NCI-H187 (cell line): ENCODE data around the gene CACNG4.

Experiments used
- DNase-seq, 2 experiments: peaks; one replicate each; lab custom pipeline; 2025; lab: John Stamatoyannopoulos, UW

Gene CACNG4

DNA sequence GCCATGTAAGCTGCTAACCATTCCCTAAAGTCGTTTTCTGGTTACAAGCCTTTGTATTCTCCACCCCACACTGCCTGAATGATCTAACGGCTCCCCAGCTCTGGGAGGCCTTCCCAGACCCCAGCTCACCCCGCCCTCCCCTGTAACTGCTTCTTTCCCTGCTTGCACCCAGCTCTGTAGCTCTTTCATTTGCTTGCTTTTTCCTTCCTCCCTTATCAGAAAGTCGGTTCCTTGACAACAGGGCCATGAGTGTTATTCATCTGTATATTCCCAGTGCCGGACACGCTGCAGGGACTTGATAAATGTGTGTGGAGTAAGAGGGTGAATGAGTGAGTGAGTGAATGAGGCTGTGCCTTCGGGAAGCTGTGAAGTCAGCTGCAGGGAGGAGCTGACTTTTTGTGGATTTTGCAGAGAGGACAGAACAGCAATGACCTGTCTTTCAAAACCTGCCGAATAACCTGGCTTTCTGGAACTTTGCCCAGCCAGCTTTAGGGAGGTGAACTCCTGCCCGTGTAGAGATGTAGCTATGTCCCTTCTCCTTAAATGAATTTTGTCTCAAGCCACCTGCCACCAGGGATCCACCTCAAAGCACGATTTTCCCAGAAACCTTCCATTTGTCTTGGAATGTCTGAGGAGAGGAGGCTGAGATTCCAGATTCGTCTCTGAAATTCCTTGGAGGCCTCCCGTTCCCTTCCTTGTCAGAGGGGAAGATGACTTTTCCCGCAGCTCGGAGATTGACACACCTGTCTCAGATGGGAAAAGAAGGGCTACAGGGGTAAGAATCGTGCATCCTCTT lies 20.0 kb upstream of the CACNG4 start:
- DNase-seq, result no peak

GRCh38 chr17:66945147-66945835 lies 19.2 kb upstream of the CACNG4 start:
- no peak for DNase-seq

GRCh38 chr17:66946251-66946650 lies 18.3 kb upstream of the CACNG4 start:
- DNase-seq, result no peak

- DNase-seq, result no peak
Measured at GRCh38 chr17:66947311-66947710, 17.2 kb upstream of the CACNG4 start.

GRCh38 chr17:66948061-66948750 lies 16.3 kb upstream of the CACNG4 start:
- DNase-seq, result no peak

- DNase-seq, result no peak
Measured at GRCh38 chr17:66949501-66949900, 15.0 kb upstream of the CACNG4 start.

- DNase-seq, result no peak
Measured at GRCh38 chr17:66950325-66950724, 14.2 kb upstream of the CACNG4 start.

- no peak for DNase-seq
Measured at GRCh38 chr17:66950886-66951604, 13.5 kb upstream of the CACNG4 start.

- DNase-seq, result no peak
Measured at GRCh38 chr17:66951605-66951953, 12.9 kb upstream of the CACNG4 start.

DNA sequence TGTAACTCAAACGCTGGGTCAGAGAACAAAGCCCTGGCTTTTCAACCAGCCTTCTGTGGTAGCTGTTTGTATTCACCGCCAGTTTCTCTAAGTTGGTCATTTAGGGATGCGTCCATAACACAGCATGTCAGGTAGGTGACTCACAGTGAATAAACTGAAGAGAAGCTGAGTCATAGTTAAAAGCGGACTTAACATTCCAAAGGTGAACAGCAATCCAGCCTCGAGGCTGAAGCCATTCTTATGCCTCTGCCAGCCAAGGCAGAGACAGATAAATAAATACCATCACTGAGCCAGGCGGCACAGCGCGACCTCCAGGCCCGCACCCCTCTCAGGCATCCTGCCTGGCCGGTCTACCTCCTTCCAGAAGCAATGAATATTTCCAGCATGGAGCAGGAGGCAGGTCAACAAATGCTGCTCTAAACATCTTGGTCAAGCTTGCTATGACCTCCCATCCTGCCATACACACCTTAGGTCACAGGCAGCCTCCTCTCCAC lies 12.4 kb upstream of the CACNG4 start:
- no peak for DNase-seq

DNA sequence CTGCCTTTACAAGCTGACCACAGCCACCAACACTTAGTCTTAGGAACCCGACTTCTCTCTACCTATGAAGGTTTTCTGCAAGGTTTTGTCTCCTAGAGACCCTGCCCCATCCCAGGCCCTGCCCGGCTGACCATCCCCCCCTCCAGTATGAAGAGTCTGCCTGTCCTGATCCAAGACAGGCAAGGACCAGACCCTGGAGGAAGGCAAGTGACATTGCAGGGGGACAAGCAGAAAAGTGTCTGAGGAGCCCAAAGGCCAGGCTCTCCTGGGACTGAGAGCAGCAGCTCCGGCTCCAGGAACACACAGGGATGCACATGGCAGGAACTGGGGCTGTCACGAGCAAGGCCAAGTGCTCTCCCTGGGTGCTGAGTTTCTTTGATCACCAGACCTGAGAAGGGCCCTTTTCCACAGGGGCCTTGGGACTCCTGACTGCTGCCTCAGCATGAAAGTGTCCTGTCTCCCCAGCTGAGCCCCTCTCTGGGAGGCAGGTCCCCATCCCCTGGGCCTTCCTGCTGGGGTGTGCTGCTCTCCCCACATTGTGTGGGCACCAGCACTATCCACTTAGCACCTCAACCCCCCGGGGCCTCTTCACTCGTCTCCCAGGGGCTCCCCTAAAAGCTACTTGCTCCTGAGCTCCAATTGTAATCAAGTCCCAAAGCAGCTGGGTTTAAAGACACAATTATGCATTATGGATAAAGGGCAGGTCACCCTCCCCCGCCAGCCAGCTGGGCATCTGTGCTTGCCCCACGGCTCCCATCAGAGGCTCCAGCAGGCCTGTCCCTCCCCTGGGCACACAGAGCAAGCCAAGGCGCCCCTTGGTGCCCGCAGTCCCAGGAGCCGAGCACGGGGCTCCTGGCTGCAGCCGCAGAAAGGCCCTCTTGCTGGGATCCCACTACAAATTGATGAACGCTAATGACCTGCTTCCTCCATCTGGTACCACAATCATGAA lies 11.6 kb upstream of the CACNG4 start:
- DNase-seq, result no peak

- no peak for DNase-seq
Measured at GRCh38 chr17:66953630-66954020, 10.9 kb upstream of the CACNG4 start.

GRCh38 chr17:66954632-66955031 lies 9.9 kb upstream of the CACNG4 start:
- DNase-seq, result no peak

GRCh38 chr17:66955821-66956220 lies 8.7 kb upstream of the CACNG4 start:
- DNase-seq, result no peak

GRCh38 chr17:66956941-66957340 lies 7.6 kb upstream of the CACNG4 start:
- no peak for DNase-seq

- DNase-seq, result no peak
Measured at GRCh38 chr17:66957343-66957742, 7.2 kb upstream of the CACNG4 start.

DNA sequence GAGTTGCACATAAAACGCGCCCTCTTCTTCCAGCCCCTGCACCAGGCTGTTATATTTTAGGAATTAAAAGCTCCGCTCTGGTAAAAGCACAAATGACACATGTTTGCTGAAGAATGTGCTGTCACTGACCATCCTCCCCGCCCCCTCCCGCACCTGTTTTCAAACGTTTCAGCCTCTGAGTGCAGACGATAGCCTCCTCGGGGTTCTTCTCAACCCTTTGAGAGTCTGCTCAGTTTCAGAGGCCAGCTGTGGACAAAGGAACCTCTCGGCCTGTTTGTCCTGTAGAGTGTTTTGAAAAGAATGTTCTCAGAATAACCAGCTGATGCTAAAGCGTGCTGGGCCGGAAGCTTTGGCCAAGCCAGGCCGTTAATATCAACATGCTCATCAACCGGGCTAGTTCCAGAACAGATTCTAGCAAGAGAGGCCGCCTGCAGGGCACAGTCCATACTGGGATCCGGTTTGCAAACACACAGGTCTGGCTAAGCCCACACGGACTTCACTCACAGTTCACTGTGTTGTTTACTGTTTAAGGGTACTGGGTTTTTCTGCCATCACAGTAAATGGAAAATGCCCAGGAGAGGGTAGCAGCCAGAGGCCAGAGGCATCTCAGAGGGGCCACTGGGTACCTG lies 6.4 kb upstream of the CACNG4 start:
- no peak for DNase-seq

- DNase-seq, result no peak
Measured at GRCh38 chr17:66959641-66960375, 4.7 kb upstream of the CACNG4 start.

DNA sequence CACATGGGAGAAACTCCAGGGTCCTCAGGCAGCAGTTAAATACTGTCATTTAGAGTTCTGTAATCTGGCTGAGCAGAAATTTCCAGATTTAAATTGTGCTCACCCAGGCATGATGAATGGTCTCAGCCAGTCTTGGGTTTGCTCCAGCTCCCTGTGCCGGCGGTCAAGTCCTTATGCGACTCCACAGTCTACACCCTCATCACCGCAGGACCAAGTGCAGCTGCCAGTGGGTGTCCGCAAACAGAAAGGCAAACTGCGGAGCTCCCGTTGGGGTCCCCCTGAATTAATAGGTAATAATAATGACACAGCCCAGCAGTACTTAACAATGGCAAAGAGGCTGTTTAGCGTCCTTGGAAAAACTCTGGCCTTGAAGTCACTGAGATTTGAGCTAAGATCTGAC lies 3.9 kb upstream of the CACNG4 start:
- no peak for DNase-seq

- no peak for DNase-seq
Measured at GRCh38 chr17:66963521-66963908, 992 bp upstream of the CACNG4 start.
